Stomach (tissue), 4 donors: ENCODE measurements around the gene TUBE1.

Experiments used
- POLR2A ChIP-seq, 4 donors: fragments of 450-650 bp; IDR thresholded peaks; one replicate each; pipeline ENCODE4 v1.6.1; 2016; ENCODE audit warnings: antibody characterized with exemption in 4 of 4, control low read depth in 2 of 4, mild to moderate bottlenecking in 1 of 4, moderate library complexity in 1 of 4
- POLR2AphosphoS5 ChIP-seq, 3 donors: sonication (generic); formaldehyde crosslinking; IDR thresholded peaks; one replicate each; pipeline ENCODE4 v1.6.1; 2016; ENCODE audit warnings: antibody characterized with exemption in 3 of 3
- TF ChIP-seq, protein P1 (sequence below), 7 experiments: fragments of 450-650 bp in 4 of 7; fragments of 200-600 bp in 3 of 7; sonication (generic) in 3 of 7; IDR thresholded peaks; one replicate each; pipeline ENCODE4 v1.5.1; 2016 to 2019; ENCODE audit warnings: antibody characterized with exemption in 7 of 7, control low read depth in 2 of 7, mild to moderate bottlenecking in 1 of 7

DNA sequence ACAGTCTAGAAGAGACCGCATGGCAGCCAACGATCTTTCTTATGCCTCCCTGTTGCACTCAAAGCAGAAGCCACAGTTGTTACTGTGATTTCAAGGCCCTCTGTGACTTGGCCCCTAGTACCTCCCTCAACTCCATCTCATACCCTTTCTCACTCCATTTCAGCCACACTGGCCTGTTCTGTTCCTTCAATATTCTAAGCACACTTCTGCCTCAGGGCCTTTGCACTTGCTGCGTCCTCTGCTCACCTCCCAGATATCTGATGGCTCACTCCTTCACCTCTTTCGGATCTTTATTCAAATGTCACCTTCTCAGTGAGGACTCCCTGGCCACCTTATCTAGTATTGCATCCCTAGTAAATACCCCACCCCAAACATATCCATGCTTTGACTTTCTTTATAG is 62.8 kb downstream of the TUBE1 start:
- TF ChIP-seq, protein P1, sequence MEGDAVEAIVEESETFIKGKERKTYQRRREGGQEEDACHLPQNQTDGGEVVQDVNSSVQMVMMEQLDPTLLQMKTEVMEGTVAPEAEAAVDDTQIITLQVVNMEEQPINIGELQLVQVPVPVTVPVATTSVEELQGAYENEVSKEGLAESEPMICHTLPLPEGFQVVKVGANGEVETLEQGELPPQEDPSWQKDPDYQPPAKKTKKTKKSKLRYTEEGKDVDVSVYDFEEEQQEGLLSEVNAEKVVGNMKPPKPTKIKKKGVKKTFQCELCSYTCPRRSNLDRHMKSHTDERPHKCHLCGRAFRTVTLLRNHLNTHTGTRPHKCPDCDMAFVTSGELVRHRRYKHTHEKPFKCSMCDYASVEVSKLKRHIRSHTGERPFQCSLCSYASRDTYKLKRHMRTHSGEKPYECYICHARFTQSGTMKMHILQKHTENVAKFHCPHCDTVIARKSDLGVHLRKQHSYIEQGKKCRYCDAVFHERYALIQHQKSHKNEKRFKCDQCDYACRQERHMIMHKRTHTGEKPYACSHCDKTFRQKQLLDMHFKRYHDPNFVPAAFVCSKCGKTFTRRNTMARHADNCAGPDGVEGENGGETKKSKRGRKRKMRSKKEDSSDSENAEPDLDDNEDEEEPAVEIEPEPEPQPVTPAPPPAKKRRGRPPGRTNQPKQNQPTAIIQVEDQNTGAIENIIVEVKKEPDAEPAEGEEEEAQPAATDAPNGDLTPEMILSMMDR (IDR thresholded peaks at IDR 0.05) = no peak
- TF ChIP-seq POLR2AphosphoS5 (IDR thresholded peaks at IDR 0.05) (no peak), POLR2A (IDR thresholded peaks at IDR 0.05) (no peak)
